ENCODE results near the gene KL.

The KL gene

DNA sequence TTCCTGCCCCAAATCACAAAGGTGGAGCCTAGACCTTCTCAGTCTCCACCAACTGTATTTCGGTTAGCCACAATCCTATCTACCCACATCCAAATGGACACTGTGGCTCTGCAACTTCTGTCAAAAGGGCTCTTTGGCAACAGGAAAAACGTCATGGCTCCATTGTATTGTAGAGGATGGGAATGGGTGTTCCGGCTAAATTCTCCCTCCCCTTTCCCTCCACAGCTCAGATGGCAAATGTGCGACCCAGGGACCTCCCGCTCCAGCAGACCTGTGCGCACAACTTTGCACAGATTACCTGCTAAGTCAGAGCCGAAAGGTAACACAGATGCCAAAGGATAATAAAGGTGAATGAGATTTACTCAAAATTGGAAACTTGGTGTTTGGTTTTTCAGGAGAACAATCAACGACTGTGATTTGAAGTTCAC, 968 bp upstream of the KL start:
- H3K4me3 ChIP-seq (ENCODE audit: low read depth in 1 of 5, low read length in 5 of 5), result peak overlapping the region in 4 of 5 donors; percentile 48 to 67 (median 63)
- H3K9me3 ChIP-seq (ENCODE audit: control insufficient read depth in 5 of 5, low read length in 5 of 5), result no peaks in the 10 kb centered on the region
- H3K36me3 ChIP-seq (ENCODE audit: control insufficient read depth in 5 of 5, insufficient read depth in 5 of 5, low read length in 5 of 5), result peaks cover 0 to 2% (median 0%) of the 10 kb centered on the region in 5 donors
- H3K27me3 ChIP-seq (ENCODE audit: control insufficient read depth in 5 of 5, insufficient read depth in 4 of 5, low read length in 5 of 5), result no peaks in the 10 kb centered on the region
- H3K9ac ChIP-seq (ENCODE audit: low read length in 5 of 5), result peak overlapping the region in 3 of 5 donors; percentile 29 to 66 (median 55)
- H3K27ac ChIP-seq (ENCODE audit: low read depth, low read length), result peak overlapping the region; percentile 76
- peaks cover 0 to 36% (median 17%) of the 10 kb centered on the region in 5 donors for H3K4me1 ChIP-seq (ENCODE audit: control insufficient read depth in 5 of 5, insufficient read depth in 5 of 5, low read length in 5 of 5)

DNA sequence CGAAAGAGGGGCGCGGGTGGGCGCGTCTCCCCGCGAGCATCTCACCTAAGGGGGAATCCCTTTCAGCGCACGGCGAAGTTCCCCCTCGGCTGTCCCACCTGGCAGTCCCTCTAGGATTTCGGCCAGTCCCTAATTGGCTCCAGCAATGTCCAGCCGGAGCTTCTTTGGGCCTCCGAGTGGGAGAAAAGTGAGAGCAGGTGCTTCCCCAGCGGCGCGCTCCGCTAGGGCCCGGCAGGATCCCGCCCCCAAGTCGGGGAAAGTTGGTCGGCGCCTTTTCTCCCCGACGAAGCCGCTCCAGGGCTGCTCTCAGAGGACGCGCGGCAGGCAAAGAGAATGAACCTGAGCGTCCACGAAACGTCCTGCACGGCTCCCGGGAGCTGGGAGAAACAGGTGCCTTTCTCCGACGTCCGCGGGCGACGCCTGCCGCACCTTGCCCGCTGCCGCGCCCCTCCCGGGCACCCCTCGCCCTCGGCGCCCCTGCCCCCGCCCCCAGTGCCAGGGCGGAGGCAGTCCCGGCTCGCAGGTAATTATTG, 366 bp upstream of the KL start:
- no peaks in the 10 kb centered on the region for H3K9me3 ChIP-seq (ENCODE audit: control insufficient read depth in 5 of 5, low read length in 5 of 5)
- H3K27ac ChIP-seq (ENCODE audit: low read depth, low read length), result peak overlapping the region; percentile 76
- H3K4me3 ChIP-seq (ENCODE audit: low read depth in 1 of 5, low read length in 5 of 5), result peak overlapping the region in 4 of 5 donors; percentile 49 to 67 (median 63)
- H3K9ac ChIP-seq (ENCODE audit: low read length in 5 of 5), result peak overlapping the region in 3 of 5 donors; percentile 29 to 66 (median 55)
- peaks cover 0 to 2% (median 0%) of the 10 kb centered on the region in 5 donors for H3K36me3 ChIP-seq (ENCODE audit: control insufficient read depth in 5 of 5, insufficient read depth in 5 of 5, low read length in 5 of 5)
- H3K4me1 ChIP-seq (ENCODE audit: control insufficient read depth in 5 of 5, insufficient read depth in 5 of 5, low read length in 5 of 5), result peaks cover 0 to 36% (median 17%) of the 10 kb centered on the region in 5 donors
- no peaks in the 10 kb centered on the region for H3K27me3 ChIP-seq (ENCODE audit: control insufficient read depth in 5 of 5, insufficient read depth in 4 of 5, low read length in 5 of 5)

DNA sequence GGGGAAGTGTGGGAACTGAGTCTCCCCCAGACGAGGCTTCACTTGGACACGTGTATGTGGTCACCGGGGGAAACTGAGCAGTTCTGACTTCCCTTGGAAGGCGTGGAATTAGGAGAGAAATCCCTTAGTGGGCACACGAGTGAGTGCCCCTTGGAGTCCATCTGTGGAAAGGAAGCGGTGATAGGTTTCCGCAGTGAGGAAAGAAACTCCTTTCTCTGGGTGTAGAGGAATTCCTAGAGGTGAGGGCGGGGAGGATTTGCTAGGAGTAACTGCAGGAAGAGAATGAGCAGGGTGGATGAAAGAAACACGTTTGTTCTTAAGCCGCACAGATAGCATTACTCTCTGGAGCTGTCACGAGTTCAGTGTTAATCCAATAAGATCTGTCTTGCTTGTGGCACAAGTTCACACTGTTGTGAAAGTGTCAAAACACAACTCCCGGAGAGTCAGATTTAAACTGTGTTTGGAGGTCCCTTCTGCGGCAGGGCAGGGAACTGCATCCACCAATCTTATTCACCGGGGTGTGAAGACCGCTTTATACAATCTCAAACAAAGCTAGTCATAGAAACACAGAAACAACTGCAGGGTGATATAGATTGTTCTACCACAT, 1.2 kb downstream of the KL start:
- H3K4me3 ChIP-seq (ENCODE audit: low read depth in 1 of 5, low read length in 5 of 5), result peak overlapping the region; percentile 68 to 80 (median 75)
- H3K36me3 ChIP-seq (ENCODE audit: control insufficient read depth in 5 of 5, insufficient read depth in 5 of 5, low read length in 5 of 5), result peaks cover 0 to 2% (median 0%) of the 10 kb centered on the region in 5 donors
- H3K4me1 ChIP-seq (ENCODE audit: control insufficient read depth in 5 of 5, insufficient read depth in 5 of 5, low read length in 5 of 5), result peaks cover 0 to 36% (median 17%) of the 10 kb centered on the region in 5 donors
- peak overlapping the region; percentile 7 for H3K27ac ChIP-seq (ENCODE audit: low read depth, low read length)
- no peaks in the 10 kb centered on the region for H3K9me3 ChIP-seq (ENCODE audit: control insufficient read depth in 5 of 5, low read length in 5 of 5)
- H3K27me3 ChIP-seq (ENCODE audit: control insufficient read depth in 5 of 5, insufficient read depth in 4 of 5, low read length in 5 of 5), result no peaks in the 10 kb centered on the region
- H3K9ac ChIP-seq (ENCODE audit: low read length in 5 of 5), result peak overlapping the region in 3 of 5 donors; percentile 40 to 73 (median 68)

DNA sequence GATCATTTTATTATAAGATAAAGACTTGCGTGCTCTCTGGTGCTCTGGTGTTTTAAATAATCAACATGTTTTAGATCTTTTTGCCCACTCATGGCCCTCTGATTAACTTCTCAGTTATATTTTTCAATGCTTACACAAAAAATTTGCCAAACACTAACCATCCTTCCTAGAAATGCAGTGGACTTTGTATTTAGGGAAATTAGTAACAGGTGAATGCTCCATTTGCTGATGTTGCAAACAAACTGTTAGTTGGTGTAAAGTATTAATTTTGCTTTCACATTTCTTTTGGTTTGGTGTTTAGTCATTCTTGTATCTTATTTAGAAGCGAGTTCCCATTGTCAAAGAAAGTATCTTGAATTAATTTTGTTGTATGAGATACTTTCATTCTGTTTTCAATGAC, 2.7 kb downstream of the KL start:
- no peak overlapping the region for H3K27ac ChIP-seq (ENCODE audit: low read depth, low read length)
- H3K27me3 ChIP-seq (ENCODE audit: control insufficient read depth in 5 of 5, insufficient read depth in 4 of 5, low read length in 5 of 5), result no peaks in the 10 kb centered on the region
- H3K9me3 ChIP-seq (ENCODE audit: control insufficient read depth in 5 of 5, low read length in 5 of 5), result no peaks in the 10 kb centered on the region
- H3K9ac ChIP-seq (ENCODE audit: low read length in 5 of 5), result no peak overlapping the region
- H3K4me3 ChIP-seq (ENCODE audit: low read depth in 1 of 5, low read length in 5 of 5), result no peak overlapping the region
- H3K4me1 ChIP-seq (ENCODE audit: control insufficient read depth in 5 of 5, insufficient read depth in 5 of 5, low read length in 5 of 5), result peaks cover 0 to 36% (median 17%) of the 10 kb centered on the region in 5 donors
- H3K36me3 ChIP-seq (ENCODE audit: control insufficient read depth in 5 of 5, insufficient read depth in 5 of 5, low read length in 5 of 5), result peaks cover 0 to 2% (median 0%) of the 10 kb centered on the region in 5 donors

DNA sequence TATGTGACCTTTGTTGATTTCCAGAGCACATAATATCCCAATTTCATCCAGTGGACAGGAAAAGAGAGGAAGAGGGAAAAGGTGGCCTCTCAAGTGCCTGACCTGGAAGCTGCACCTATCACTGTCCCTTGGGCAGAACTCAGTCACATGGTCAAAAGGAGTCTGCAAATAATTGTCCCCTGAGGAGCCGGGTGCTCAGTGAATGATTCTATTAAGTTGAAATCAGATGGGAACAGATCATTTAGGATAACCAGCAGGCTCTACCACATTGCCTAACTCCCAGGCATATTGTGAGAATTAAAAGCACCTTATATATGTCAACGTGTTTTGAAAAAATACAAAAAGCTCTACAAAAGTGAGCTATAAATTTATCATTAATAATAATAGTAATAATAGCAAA, 6.8 kb downstream of the KL start:
- Histone ChIP-seq H3K27ac (ENCODE audit: low read depth, low read length) (no peak overlapping the region), H3K4me3 (ENCODE audit: low read depth in 1 of 5, low read length in 5 of 5) (no peak overlapping the region), H3K9me3 (ENCODE audit: control insufficient read depth in 5 of 5, low read length in 5 of 5) (no peaks in the 10 kb centered on the region), H3K36me3 (ENCODE audit: control insufficient read depth in 5 of 5, insufficient read depth in 5 of 5, low read length in 5 of 5) (peaks cover 0 to 2% (median 0%) of the 10 kb centered on the region in 5 donors), H3K27me3 (ENCODE audit: control insufficient read depth in 5 of 5, insufficient read depth in 4 of 5, low read length in 5 of 5) (no peaks in the 10 kb centered on the region), H3K4me1 (ENCODE audit: control insufficient read depth in 5 of 5, insufficient read depth in 5 of 5, low read length in 5 of 5) (peaks cover 0 to 18% (median 0%) of the 10 kb centered on the region in 5 donors), H3K9ac (ENCODE audit: low read length in 5 of 5) (no peak overlapping the region)

DNA sequence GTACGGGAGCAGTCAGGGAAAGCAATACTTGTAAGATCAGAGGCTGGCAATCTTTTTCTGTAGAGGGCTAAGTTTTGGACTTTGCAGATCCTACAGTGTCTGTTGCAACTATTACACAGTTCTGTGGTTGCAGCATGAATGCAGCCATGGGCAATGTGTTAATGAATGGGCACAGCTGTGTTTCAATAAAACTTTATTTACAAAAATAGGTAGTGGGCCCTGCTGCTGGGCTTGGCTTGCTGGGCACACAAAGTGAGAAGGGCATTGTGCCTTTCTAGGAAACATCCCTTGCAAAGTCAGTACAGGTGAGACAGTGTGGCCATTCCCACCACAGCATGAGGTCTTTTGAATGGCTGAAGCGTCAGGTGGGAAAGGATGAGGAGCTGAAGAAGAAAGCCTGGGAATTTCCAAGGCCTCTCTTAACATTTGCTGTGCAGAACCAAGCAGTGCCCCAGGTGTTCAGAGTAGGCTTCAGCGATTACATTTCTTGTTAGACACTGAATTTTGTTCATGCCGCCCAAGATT, 9.1 kb downstream of the KL start:
- Histone ChIP-seq H3K27ac (ENCODE audit: low read depth, low read length) (no peak overlapping the region), H3K36me3 (ENCODE audit: control insufficient read depth in 5 of 5, insufficient read depth in 5 of 5, low read length in 5 of 5) (no peaks in the 10 kb centered on the region), H3K4me3 (ENCODE audit: low read depth in 1 of 5, low read length in 5 of 5) (no peak overlapping the region), H3K27me3 (ENCODE audit: control insufficient read depth in 5 of 5, insufficient read depth in 4 of 5, low read length in 5 of 5) (no peaks in the 10 kb centered on the region), H3K4me1 (ENCODE audit: control insufficient read depth in 5 of 5, insufficient read depth in 5 of 5, low read length in 5 of 5) (peaks cover 0 to 7% (median 0%) of the 10 kb centered on the region in 5 donors), H3K9ac (ENCODE audit: low read length in 5 of 5) (no peak overlapping the region), H3K9me3 (ENCODE audit: control insufficient read depth in 5 of 5, low read length in 5 of 5) (no peaks in the 10 kb centered on the region)

DNA sequence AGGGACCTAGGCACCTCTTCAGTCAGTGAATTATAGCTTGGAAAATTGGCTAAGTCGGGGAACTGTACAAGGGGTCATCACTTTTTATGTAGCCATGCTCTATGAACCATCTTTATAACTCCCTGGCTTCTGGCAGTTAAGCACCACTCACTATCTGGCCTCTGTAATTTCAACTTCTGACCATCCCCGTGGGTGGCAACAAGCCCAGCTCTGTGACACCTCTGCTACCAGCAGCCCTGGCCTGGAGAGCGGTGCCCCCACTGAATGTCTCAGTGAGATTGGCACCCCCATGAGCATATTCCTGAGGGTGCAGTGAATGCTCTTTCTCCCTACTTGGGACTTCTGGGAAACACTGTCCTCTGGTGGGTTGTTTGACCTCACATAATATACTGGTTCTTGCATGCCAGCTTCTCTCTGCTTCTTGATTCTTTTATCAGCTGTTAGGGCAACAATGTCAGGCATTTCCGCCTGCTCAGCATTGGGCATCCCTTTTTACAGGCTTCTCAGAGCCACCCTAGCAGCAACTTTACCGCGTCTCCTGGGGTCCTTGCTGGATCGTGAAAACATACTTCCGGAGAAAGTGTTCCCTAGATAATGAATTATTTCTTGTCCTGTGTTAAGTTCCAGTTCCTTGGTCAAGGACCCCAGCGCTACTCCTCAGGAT, 10.4 kb downstream of the KL start:
- H3K27ac ChIP-seq (ENCODE audit: low read depth, low read length), result no peak overlapping the region

DNA sequence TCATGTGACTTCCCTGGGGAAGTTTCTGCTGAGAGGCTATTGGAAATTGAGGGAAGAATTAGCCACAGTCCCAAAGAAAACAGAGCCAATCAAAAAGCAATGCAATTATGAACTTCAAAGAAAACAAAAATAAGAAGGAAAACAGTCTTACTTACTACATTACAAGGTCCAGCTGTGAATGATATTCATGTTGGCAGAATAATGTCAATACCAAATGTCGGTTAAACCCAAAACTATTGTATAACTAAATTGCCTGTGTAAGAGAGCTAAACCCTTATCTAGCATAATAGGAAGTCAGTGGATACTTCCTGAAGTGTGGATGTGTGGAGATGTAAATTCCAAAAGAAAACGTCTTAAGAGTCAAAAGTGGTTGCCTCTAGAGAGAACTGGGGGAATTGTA, 12.4 kb downstream of the KL start:
- H3K4me3 ChIP-seq (ENCODE audit: low read depth in 1 of 5, low read length in 5 of 5), result no peak overlapping the region
- H3K9ac ChIP-seq (ENCODE audit: low read length in 5 of 5), result no peak overlapping the region
- peaks cover 0 to 9% (median 4%) of the 10 kb centered on the region in 5 donors for H3K4me1 ChIP-seq (ENCODE audit: control insufficient read depth in 5 of 5, insufficient read depth in 5 of 5, low read length in 5 of 5)
- no peaks in the 10 kb centered on the region for H3K36me3 ChIP-seq (ENCODE audit: control insufficient read depth in 5 of 5, insufficient read depth in 5 of 5, low read length in 5 of 5)
- no peaks in the 10 kb centered on the region for H3K27me3 ChIP-seq (ENCODE audit: control insufficient read depth in 5 of 5, insufficient read depth in 4 of 5, low read length in 5 of 5)
- no peaks in the 10 kb centered on the region for H3K9me3 ChIP-seq (ENCODE audit: control insufficient read depth in 5 of 5, low read length in 5 of 5)
- H3K27ac ChIP-seq (ENCODE audit: low read depth, low read length), result no peak overlapping the region

More for the DNA sequence above, 10.4 kb downstream of the KL start:
- Histone ChIP-seq H3K9ac (ENCODE audit: low read length in 5 of 5) (no peak overlapping the region), H3K4me1 (ENCODE audit: control insufficient read depth in 5 of 5, insufficient read depth in 5 of 5, low read length in 5 of 5) (peaks cover 0 to 7% (median 0%) of the 10 kb centered on the region in 5 donors), H3K27me3 (ENCODE audit: control insufficient read depth in 5 of 5, insufficient read depth in 4 of 5, low read length in 5 of 5) (no peaks in the 10 kb centered on the region), H3K36me3 (ENCODE audit: control insufficient read depth in 5 of 5, insufficient read depth in 5 of 5, low read length in 5 of 5) (no peaks in the 10 kb centered on the region), H3K4me3 (ENCODE audit: low read depth in 1 of 5, low read length in 5 of 5) (no peak overlapping the region), H3K9me3 (ENCODE audit: control insufficient read depth in 5 of 5, low read length in 5 of 5) (no peaks in the 10 kb centered on the region)

DNA sequence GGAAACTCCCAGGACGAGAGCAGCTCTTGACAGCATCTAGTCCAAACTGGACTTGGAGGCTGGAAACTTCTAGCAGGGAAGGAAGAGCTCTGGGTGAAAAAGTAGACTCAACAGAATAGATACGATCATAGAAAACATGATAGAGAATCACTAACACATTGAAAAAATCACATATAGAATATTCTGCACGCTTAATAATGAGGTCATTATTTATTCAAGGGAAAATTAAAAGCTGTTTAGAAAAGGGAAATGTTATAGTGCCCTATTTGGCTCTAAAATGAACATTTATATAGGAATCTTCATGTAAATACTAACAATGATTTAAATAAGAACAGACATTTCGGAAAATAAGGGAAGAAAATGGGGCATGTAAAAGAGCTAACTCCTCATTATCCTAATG, 15.1 kb downstream of the KL start:
- H3K9me3 ChIP-seq (ENCODE audit: control insufficient read depth in 5 of 5, low read length in 5 of 5), result no peaks in the 10 kb centered on the region
- no peaks in the 10 kb centered on the region for H3K27me3 ChIP-seq (ENCODE audit: control insufficient read depth in 5 of 5, insufficient read depth in 4 of 5, low read length in 5 of 5)
- no peak overlapping the region for H3K27ac ChIP-seq (ENCODE audit: low read depth, low read length)
- peaks cover 0 to 24% (median 7%) of the 10 kb centered on the region in 5 donors for H3K4me1 ChIP-seq (ENCODE audit: control insufficient read depth in 5 of 5, insufficient read depth in 5 of 5, low read length in 5 of 5)
- H3K4me3 ChIP-seq (ENCODE audit: low read depth in 1 of 5, low read length in 5 of 5), result no peak overlapping the region
- H3K9ac ChIP-seq (ENCODE audit: low read length in 5 of 5), result no peak overlapping the region
- no peaks in the 10 kb centered on the region for H3K36me3 ChIP-seq (ENCODE audit: control insufficient read depth in 5 of 5, insufficient read depth in 5 of 5, low read length in 5 of 5)
